ENCODE measurements around the gene DGLUCY.
"Not testable (repeated sequence)": the region's sequence is repeated elsewhere in the genome, so short reads cannot be mapped to it uniquely, and the experiment has no call there.

DGLUCY gene

DNA sequence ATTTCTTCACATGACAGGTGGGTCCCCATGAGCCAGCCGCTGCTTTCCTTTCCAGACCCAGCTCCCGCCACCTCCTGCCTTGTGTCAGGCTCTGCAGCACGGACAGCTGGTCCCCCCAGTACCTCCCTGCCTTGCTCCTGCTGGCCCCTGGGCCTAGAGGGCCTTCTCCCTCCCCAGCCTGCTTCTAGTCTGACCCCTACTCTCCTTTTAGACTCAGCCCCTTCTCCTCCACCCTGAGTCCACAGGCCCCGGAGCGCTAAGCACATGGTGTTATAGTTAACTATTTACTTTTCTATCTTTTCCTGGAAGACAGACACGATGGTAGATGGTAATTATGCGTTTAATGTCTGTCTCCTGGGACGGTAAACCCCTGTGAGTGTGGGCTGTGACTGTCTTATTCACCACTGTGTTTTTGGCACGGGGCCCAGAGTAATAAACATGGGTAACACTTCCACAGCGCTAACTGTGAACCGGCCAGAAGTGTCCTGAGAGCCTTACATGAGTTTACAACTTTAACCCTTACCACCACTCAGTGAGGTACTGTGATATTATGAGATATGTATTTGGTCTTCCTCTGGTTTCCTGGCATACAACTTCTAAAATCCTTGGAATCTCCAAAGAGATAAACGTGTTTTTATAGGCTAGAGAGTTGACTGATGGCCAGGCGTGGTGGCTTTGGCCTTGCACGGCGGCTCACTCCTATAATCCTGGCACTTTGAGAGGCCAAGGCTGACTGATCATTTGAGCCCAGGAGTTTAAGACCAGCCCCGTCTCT is 41.2 kb downstream of the DGLUCY start:
- H3K4me3 ChIP-seq (ENCODE audit: low read depth, low read length), result no peak overlapping the region
- in situ Hi-C loops (cut with HindIII; ENCODE audit: low sequenced_read_pairs), result loop anchor here (25.0 kb wide), 1 partner anchor 132 kb away; no protein-coding TSS in a partner anchor
- DNase-seq (ENCODE audit: low read depth), result no peak
- TF ChIP-seq, protein P1, sequence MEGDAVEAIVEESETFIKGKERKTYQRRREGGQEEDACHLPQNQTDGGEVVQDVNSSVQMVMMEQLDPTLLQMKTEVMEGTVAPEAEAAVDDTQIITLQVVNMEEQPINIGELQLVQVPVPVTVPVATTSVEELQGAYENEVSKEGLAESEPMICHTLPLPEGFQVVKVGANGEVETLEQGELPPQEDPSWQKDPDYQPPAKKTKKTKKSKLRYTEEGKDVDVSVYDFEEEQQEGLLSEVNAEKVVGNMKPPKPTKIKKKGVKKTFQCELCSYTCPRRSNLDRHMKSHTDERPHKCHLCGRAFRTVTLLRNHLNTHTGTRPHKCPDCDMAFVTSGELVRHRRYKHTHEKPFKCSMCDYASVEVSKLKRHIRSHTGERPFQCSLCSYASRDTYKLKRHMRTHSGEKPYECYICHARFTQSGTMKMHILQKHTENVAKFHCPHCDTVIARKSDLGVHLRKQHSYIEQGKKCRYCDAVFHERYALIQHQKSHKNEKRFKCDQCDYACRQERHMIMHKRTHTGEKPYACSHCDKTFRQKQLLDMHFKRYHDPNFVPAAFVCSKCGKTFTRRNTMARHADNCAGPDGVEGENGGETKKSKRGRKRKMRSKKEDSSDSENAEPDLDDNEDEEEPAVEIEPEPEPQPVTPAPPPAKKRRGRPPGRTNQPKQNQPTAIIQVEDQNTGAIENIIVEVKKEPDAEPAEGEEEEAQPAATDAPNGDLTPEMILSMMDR (IDR thresholded peaks at IDR 0.05; ENCODE audit: low read depth, low read length, missing control alignments), result no peak

DNA sequence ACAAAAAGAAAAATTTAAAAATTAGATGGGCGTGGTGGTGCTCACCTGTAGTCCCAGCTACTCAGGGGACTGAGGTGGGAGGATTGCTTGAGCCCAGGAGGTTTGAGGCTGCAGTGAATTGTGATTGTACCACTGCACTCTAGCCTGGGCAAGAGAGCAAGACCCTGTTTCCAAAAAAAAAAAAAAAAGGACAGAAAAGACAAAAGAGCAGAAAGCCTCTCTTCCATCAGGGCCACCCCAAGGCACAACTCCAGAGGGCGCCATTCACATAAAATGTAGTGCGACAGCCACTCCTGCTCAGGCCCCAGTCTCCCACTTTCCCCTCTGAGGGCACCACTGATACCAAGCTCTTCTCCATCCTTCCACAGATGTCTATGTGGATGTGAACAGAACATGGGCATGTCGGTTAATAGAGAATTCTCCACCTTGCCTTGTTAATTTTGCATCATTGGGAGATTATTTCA is 41.8 kb downstream of the DGLUCY start:
- TF ChIP-seq, protein P1 (IDR thresholded peaks at IDR 0.05; ENCODE audit: low read depth, low read length, missing control alignments), result peak; percentile 11
- no peak for DNase-seq (ENCODE audit: low read depth)
- no peak overlapping the region for H3K4me3 ChIP-seq (ENCODE audit: low read depth, low read length)
- in situ Hi-C loops (cut with HindIII; ENCODE audit: low sequenced_read_pairs), result loop anchor here (25.0 kb wide), 1 partner anchor 132 kb away; no protein-coding TSS in a partner anchor

DNA sequence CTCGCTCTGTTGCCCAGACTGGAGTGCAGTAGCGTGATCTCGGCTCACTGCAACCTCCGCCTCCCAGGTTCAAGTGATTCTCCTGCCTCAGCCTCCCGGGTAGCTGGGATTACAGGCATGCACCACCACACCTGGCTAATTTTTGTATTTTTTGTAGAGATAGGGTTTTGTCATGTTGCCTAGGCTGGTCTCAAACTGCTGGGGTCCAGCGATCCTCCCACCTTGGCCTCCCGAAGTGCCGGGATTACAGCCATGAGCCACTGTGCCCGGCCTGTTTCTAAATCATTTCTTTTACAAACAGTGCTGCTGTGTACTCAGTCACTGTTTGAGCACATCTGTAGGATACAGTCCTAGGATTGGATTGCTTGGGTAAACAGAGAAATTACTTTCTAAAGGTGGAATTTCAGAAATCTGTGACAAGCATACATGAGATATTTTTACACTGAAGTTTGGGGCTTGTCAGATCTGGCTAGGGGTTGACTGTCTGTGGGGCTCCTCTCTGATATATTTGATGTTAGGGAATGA is 42.3 kb downstream of the DGLUCY start:
- in situ Hi-C loops (cut with HindIII; ENCODE audit: low sequenced_read_pairs), result loop anchor here (25.0 kb wide), 1 partner anchor 131 kb away; no protein-coding TSS in a partner anchor
- DNase-seq (ENCODE audit: low read depth); H3K4me3 ChIP-seq (ENCODE audit: low read depth, low read length): not testable (repeated sequence)

DNA sequence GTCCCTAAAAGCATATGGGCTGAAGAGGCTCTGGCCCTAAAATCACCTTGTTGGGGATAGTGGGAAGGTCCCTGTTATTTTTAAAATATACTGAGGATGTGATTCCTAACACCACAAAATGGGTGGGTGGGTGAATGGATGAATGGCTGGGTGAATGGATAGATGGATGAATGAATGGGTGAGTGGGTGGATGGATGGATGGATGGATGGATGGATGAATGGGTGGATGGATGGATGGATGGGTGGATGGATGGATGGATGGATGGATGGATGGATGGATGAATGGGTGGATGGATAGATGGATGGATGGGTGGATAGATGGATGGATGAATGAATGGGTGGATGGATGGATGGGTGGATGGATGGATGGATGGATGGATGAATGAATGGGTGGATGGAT is 43.0 kb downstream of the DGLUCY start:
- not testable (repeated sequence) for H3K4me3 ChIP-seq (ENCODE audit: low read depth, low read length); DNase-seq (ENCODE audit: low read depth)
- in situ Hi-C loops (cut with HindIII; ENCODE audit: low sequenced_read_pairs), result loop anchor here (25.0 kb wide), 1 partner anchor 130 kb away; no protein-coding TSS in a partner anchor

DNA sequence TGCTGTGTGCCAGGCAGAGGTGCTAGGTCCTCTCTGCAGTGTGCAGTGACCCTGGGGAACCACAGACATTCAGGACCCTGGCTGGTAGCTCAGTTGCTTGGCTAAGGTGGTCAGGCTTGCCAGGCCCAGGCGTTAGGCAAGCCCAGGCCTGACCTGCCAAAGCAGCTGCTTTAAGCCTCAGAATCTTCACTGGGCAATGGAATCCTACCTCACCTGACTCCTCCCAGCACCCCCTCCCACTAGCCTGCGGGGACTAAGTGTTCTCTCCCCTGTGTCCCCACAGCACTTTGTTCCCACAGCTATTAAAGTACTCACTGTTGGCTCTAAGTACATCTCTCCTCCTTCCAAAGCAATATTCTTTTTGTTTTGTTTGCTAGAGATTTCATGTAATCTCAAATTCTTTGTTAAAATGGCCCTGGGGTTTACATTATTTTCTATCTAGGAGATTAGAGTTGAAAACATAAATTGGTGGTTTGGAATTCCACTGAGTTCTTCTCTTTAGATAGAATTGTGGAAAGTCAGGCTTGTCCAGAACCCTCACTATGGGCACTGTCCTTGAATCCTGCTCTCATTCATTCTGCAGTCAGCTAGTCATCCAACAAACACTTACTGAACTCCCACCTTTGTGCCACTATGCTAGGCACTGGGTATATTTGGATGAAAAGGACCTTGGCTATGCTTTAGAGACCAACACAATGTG is 44.4 kb downstream of the DGLUCY start:
- no peak for DNase-seq (ENCODE audit: low read depth)
- in situ Hi-C loops (cut with HindIII; ENCODE audit: low sequenced_read_pairs), result loop anchor here (25.0 kb wide), 1 partner anchor 129 kb away; no protein-coding TSS in a partner anchor
- TF ChIP-seq, protein P1 (IDR thresholded peaks at IDR 0.05; ENCODE audit: low read depth, low read length, missing control alignments), result no peak
- H3K4me3 ChIP-seq (ENCODE audit: low read depth, low read length), result no peak overlapping the region

DNA sequence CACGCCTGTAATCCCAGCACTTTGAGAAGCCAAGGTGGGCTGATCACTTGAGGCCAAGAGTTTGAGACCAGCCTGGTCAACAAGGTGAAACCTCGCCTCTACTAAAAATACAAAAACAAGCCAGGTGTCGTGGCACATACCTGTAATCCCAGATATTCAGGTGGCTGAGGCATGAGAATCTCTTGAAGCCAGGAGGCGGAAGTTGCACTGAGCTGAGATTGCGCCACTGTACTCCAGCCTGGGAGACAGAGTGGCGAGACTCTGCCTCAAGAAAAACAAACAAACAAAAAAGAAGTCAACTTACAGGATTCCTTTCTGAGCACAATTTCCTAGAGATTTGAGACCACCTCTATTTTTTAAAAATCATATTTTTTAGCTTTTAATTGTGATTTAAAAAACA is 45.3 kb downstream of the DGLUCY start:
- TF ChIP-seq, protein P1 (IDR thresholded peaks at IDR 0.05; ENCODE audit: low read depth, low read length, missing control alignments), result no peak
- DNase-seq (ENCODE audit: low read depth), result no peak
- no peak overlapping the region for H3K4me3 ChIP-seq (ENCODE audit: low read depth, low read length)
- in situ Hi-C loops (cut with HindIII; ENCODE audit: low sequenced_read_pairs), result loop anchor here (25.0 kb wide), 1 partner anchor 128 kb away; no protein-coding TSS in a partner anchor

DNA sequence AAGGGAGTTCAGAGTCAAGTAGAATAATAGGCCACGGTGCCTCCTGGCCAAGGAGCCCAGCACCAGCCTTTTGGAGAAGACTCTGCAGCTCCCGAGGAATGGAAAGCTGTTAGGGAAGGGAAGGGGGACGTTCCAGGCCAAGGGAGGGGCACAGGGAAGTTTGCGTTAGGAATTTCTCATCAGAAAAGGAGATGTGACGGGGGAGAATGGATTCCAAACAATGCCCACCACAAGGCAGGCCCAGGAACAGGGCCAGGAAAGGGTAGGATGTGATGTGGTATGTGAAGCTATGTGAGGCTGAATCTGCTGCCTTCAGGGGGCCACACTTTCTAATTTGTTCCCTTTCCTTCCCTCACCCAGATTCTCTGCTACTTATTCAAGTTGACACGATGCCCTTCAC is 46.0 kb downstream of the DGLUCY start:
- DNase-seq (ENCODE audit: low read depth), result no peak
- in situ Hi-C loops (cut with HindIII; ENCODE audit: low sequenced_read_pairs), result loop anchor here (5.0 to 25.0 kb wide), 3 partner anchors 103 to 315 kb away; no protein-coding TSS in a partner anchor
- TF ChIP-seq, protein P1 (IDR thresholded peaks at IDR 0.05; ENCODE audit: low read depth, low read length, missing control alignments), result no peak

More for the DNA sequence above, 46.0 kb downstream of the DGLUCY start:
- no peak overlapping the region for H3K4me3 ChIP-seq (ENCODE audit: low read depth, low read length)

Data from astrocyte of the cerebellum (primary cell).